Neural progenitor cell (in vitro differentiated cells): ENCODE data around the gene WNT3A. TPM values are rescaled to one million over a fixed set of nuclear protein-coding genes. Genes with fewer than 3 reads are reported as not detected.
"Not testable (repeated sequence)": the region's sequence is repeated elsewhere in the genome, so short reads cannot be mapped to it uniquely, and the experiment has no call there.

Experiments used
- DNase-seq: peaks from one replicate; pipeline ENCODE4 v3.0.0-alpha.2; 2016; ENCODE audit warnings: low spot score
- H2AFZ ChIP-seq: fragments of 200-600 bp; sonication (generic); replicated peaks from 2 replicates; pipeline ENCODE4 v1.6.1; 2016; ENCODE audit warnings: antibody characterized with exemption
- H3F3A ChIP-seq: fragments of 200-600 bp; sonication (generic); 2 replicates; pipeline ENCODE4 v1.6.1; 2016; ENCODE audit warnings: antibody characterized with exemption, low read depth
- H3K27ac ChIP-seq: fragments of 200-600 bp; sonication (generic); 2 replicates; pipeline ENCODE4 v1.5.1; 2016; ENCODE audit warnings: mild to moderate bottlenecking
- H3K27me3 ChIP-seq: fragments of 200-600 bp; sonication (generic); 2 replicates; pipeline ENCODE4 v1.6.1; 2016; ENCODE audit warnings: mild to moderate bottlenecking, moderate library complexity
- H3K36me3 ChIP-seq: fragments of 200-600 bp; sonication (generic); 2 replicates; pipeline ENCODE4 v1.5.1; 2016
- H3K4me1 ChIP-seq: fragments of 200-600 bp; sonication (generic); 2 replicates; pipeline ENCODE4 v1.6.1; 2016; ENCODE audit warnings: mixed run types
- H3K4me2 ChIP-seq: fragments of 200-600 bp; sonication (generic); 2 replicates; pipeline ENCODE4 v1.6.1; 2016
- H3K4me3 ChIP-seq: fragments of 200-600 bp; sonication (generic); 2 replicates; pipeline ENCODE4 v1.5.1; 2016
- H3K79me2 ChIP-seq: fragments of 200-600 bp; sonication (generic); 2 replicates; pipeline ENCODE4 v1.6.1; 2016; ENCODE audit warnings: low read depth
- H3K9ac ChIP-seq: fragments of 200-600 bp; sonication (generic); 2 replicates; pipeline ENCODE4 v1.6.1; 2016
- H3K9me3 ChIP-seq: fragments of 200-600 bp; sonication (generic); 2 replicates; pipeline ENCODE4 v1.5.1; 2016; ENCODE audit warnings: low read depth
- H4K20me1 ChIP-seq: fragments of 200-600 bp; sonication (generic); 2 replicates; pipeline ENCODE4 v1.6.1; 2016; ENCODE audit warnings: low read depth
- H3K27ac Mint-ChIP-seq: 3 replicates; pipeline ENCODE4 v1.8.0; 2021; ENCODE audit warnings: mixed read lengths
- H3K27me3 Mint-ChIP-seq: 2 replicates; pipeline ENCODE4 v1.8.0; 2022; ENCODE audit warnings: low read depth, mild to moderate bottlenecking, inconsistent platforms, moderate library complexity, mixed read lengths; ENCODE audit not compliant: insufficient read depth
- H3K36me3 Mint-ChIP-seq: 3 replicates; pipeline ENCODE4 v1.8.0; 2021; ENCODE audit warnings: mixed read lengths
- H3K4me1 Mint-ChIP-seq: 3 replicates; pipeline ENCODE4 v1.8.0; 2021; ENCODE audit warnings: mixed read lengths
- H3K4me3 Mint-ChIP-seq: 3 replicates; pipeline ENCODE4 v1.8.0; 2021; ENCODE audit warnings: mild to moderate bottlenecking, moderate library complexity, mixed read lengths
- H3K9me3 Mint-ChIP-seq: 3 replicates; pipeline ENCODE4 v1.8.0; 2020; ENCODE audit warnings: mixed read lengths
- CTCF ChIP-seq: fragments of 200-600 bp; sonication (generic); IDR thresholded peaks from 2 replicates; pipeline ENCODE4 v1.5.1; 2017; ENCODE audit warnings: antibody characterized with exemption, mild to moderate bottlenecking
- EZH2 ChIP-seq: fragments of 200-600 bp; sonication (generic); IDR thresholded peaks from 2 replicates; pipeline ENCODE4 v1.6.1; 2017; ENCODE audit warnings: antibody characterized with exemption, mild to moderate bottlenecking, moderate library complexity
- EZH2phosphoT487 ChIP-seq: fragments of 200-600 bp; sonication (generic); IDR thresholded peaks from 2 replicates; pipeline ENCODE4 v1.6.1; 2017; ENCODE audit warnings: antibody characterized with exemption
- total RNA-seq: library from RNA; depleted of rRNA; stranded (reverse); fragments of >200 nt; gene quantifications from 2 replicates; pipeline ENCODE4 v1.2.3, GENCODE V29; 2015; ENCODE audit warnings: low replicate concordance

The WNT3A gene
- total RNA-seq, result 0.12 TPM in 1 of 2 replicates, not detected in the other

GRCh38 chr1:228006786-228007048 is at the start of gene WNT3A:
WNT3A (plus strand) TSS chr1:228006998; CDS start chr1:228007129, 131 bp downstream.
- H3K9me3 Mint-ChIP-seq, result no peaks in the 10 kb centered on the region
- peak within 1 kb of the TSS; percentile 90 for H3K4me3 Mint-ChIP-seq
- no peak for DNase-seq
- Histone ChIP-seq H3K9me3 (no peaks in the 10 kb centered on the region), H3K27ac (no peak within 1 kb of the TSS), H3K4me1 (peaks cover 17% of the 10 kb centered on the region), H3K9ac (no peak within 1 kb of the TSS), H3K36me3 (no peaks in the 10 kb centered on the region), H3K79me2 (no peaks in the 10 kb centered on the region), H3K4me2 (peak within 1 kb of the TSS; percentile 75), H3F3A (peaks cover 4% of the 10 kb centered on the region), H3K4me3 (peak within 1 kb of the TSS; percentile 41), H2AFZ (peak within 1 kb of the TSS; percentile 76), H3K27me3 (peaks cover 99% of the 10 kb centered on the region), H4K20me1 (peaks cover 67% of the 10 kb centered on the region)
- peak within 1 kb of the TSS; percentile 89 for H3K27ac Mint-ChIP-seq
- peaks cover 70% of the 10 kb centered on the region for H3K4me1 Mint-ChIP-seq
- H3K27me3 Mint-ChIP-seq, result peaks cover 43% of the 10 kb centered on the region
- no peaks in the 10 kb centered on the region for H3K36me3 Mint-ChIP-seq
- TF ChIP-seq EZH2phosphoT487, result no peak

- no peaks in the 10 kb centered on the region for H3K4me1 Mint-ChIP-seq
- H3K4me2 ChIP-seq, result no peak overlapping the region
Measured at GRCh38 chr1:227958617-227959324, 48.0 kb upstream of the WNT3A start.

GRCh38 chr1:227959325-227959860 is 47.4 kb upstream of the WNT3A start:
- Mint-ChIP-seq H3K4me1 (no peaks in the 10 kb centered on the region), H3K4me3 (no peak overlapping the region), H3K36me3 (no peaks in the 10 kb centered on the region), H3K9me3 (peaks cover 11% of the 10 kb centered on the region), H3K27ac (no peak overlapping the region), H3K27me3 (peaks cover 8% of the 10 kb centered on the region)
- TF ChIP-seq EZH2phosphoT487, result no peak
- TF ChIP-seq EZH2, result no peak
- H3F3A ChIP-seq, result no peaks in the 10 kb centered on the region
- peaks cover 28% of the 10 kb centered on the region for H3K27me3 ChIP-seq
- H3K4me2 ChIP-seq, result no peak overlapping the region
- no peaks in the 10 kb centered on the region for H3K9me3 ChIP-seq
- H3K36me3 ChIP-seq, result no peaks in the 10 kb centered on the region
- no peak overlapping the region for H3K27ac ChIP-seq
- peak; percentile 1 for DNase-seq
- H2AFZ ChIP-seq, result no peak overlapping the region
- no peak overlapping the region for H3K4me3 ChIP-seq
- H4K20me1 ChIP-seq, result no peaks in the 10 kb centered on the region
- H3K79me2 ChIP-seq, result no peaks in the 10 kb centered on the region
- no peak overlapping the region for H3K9ac ChIP-seq
- H3K4me1 ChIP-seq, result no peaks in the 10 kb centered on the region

More at GRCh38 chr1:227958617-227959324, 48.0 kb upstream of the WNT3A start:
- Histone ChIP-seq H3K27me3 (peaks cover 32% of the 10 kb centered on the region), H3K4me3 (no peak overlapping the region), H3K79me2 (no peaks in the 10 kb centered on the region), H3K27ac (no peak overlapping the region), H3F3A (no peaks in the 10 kb centered on the region), H3K36me3 (no peaks in the 10 kb centered on the region), H4K20me1 (no peaks in the 10 kb centered on the region), H2AFZ (no peak overlapping the region), H3K9ac (no peak overlapping the region), H3K4me1 (no peaks in the 10 kb centered on the region), H3K9me3 (no peaks in the 10 kb centered on the region)
- Mint-ChIP-seq H3K27ac (no peak overlapping the region), H3K9me3 (peaks cover 11% of the 10 kb centered on the region), H3K36me3 (no peaks in the 10 kb centered on the region), H3K27me3 (peaks cover 8% of the 10 kb centered on the region), H3K4me3 (no peak overlapping the region)
- DNase-seq, result peak; percentile 0
- TF ChIP-seq EZH2phosphoT487 (no peak), EZH2 (no peak), CTCF (no peak)

GRCh38 chr1:227961651-227962466 is 44.9 kb upstream of the WNT3A start:
- Mint-ChIP-seq H3K36me3 (no peaks in the 10 kb centered on the region), H3K9me3 (peaks cover 5% of the 10 kb centered on the region), H3K27me3 (peaks cover 5% of the 10 kb centered on the region), H3K4me3 (no peak overlapping the region), H3K4me1 (no peaks in the 10 kb centered on the region), H3K27ac (no peak overlapping the region)
- no peak overlapping the region for H3K9ac ChIP-seq
- H2AFZ ChIP-seq, result no peak overlapping the region
- H4K20me1 ChIP-seq, result no peaks in the 10 kb centered on the region
- no peaks in the 10 kb centered on the region for H3K9me3 ChIP-seq
- H3K79me2 ChIP-seq, result no peaks in the 10 kb centered on the region
- TF ChIP-seq CTCF, result no peak
- no peak for TF ChIP-seq EZH2
- TF ChIP-seq EZH2phosphoT487, result no peak
- H3K36me3 ChIP-seq, result no peaks in the 10 kb centered on the region
- H3K4me1 ChIP-seq, result no peaks in the 10 kb centered on the region
- no peak overlapping the region for H3K4me2 ChIP-seq
- DNase-seq, result peak; percentile 1
- no peak overlapping the region for H3K27ac ChIP-seq
- peaks cover 6% of the 10 kb centered on the region for H3K27me3 ChIP-seq
- no peak overlapping the region for H3K4me3 ChIP-seq
- H3F3A ChIP-seq, result no peaks in the 10 kb centered on the region

- not testable (repeated sequence) for H3K27me3 Mint-ChIP-seq, H3K79me2 ChIP-seq, H4K20me1 ChIP-seq, H3K27ac Mint-ChIP-seq, H3K4me1 ChIP-seq, H3K4me2 ChIP-seq, H3K36me3 ChIP-seq, H3K27ac ChIP-seq, H3K36me3 Mint-ChIP-seq, DNase-seq, H2AFZ ChIP-seq, H3K9me3 Mint-ChIP-seq, H3F3A ChIP-seq, H3K4me1 Mint-ChIP-seq, H3K4me3 Mint-ChIP-seq, H3K4me3 ChIP-seq, H3K9me3 ChIP-seq, H3K27me3 ChIP-seq, H3K9ac ChIP-seq
Measured at GRCh38 chr1:227966733-227967132, 40.1 kb upstream of the WNT3A start.

- not testable (repeated sequence) for H3K4me1 ChIP-seq, H4K20me1 ChIP-seq, DNase-seq, H3K36me3 ChIP-seq, H3K27ac ChIP-seq, H3K27me3 Mint-ChIP-seq, H3K27me3 ChIP-seq, H3K9me3 Mint-ChIP-seq, H3K79me2 ChIP-seq, H3K4me1 Mint-ChIP-seq, H3K9ac ChIP-seq, H3K9me3 ChIP-seq, H3K4me2 ChIP-seq, H3K4me3 ChIP-seq, H3K4me3 Mint-ChIP-seq, H3K36me3 Mint-ChIP-seq, H3F3A ChIP-seq
- H2AFZ ChIP-seq, result peak overlapping the region; percentile 57
- peak overlapping the region; percentile 50 for H3K27ac Mint-ChIP-seq
Measured at GRCh38 chr1:227967815-227968214, 39.0 kb upstream of the WNT3A start.
